ENCODE data around the gene NEBL.

NEBL gene

DNA sequence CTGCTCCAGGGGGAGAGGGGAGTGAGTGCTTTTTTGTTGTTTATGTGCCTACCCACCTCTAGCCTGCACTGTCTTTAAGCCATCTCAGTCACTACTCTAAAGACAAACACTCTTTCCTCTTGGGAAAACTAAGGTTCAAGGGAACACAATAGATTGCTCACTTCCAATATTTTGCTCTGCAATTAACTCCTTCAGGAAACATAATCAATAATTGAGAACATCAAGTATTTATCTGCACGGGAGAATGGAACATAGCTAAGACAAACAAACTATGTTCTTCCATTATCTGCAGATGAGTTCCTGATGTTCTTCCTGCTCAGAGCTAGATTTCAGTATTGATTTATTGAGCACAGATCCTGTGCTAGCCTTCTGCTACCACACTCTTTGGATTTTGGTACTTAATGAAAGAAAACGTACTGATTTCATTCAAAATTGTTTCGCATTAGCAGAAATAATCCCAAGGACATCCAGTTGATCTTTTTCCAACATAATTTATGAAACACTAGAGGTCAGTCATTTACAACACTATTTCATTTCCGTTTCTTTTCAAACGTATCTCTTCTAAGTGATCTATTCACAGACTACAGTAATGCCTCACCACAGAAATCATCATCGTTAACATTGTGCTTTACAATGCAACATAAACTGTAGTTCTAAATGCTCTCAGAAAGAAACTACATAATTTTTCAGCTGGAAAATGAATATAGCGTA lies 8.3 kb downstream of the NEBL start:
- Mint-ChIP-seq H3K27ac (peak overlapping the region; percentile 72), H3K36me3 (ENCODE audit: low read depth) (no peaks in the 10 kb centered on the region), H3K9me3 (no peaks in the 10 kb centered on the region), H3K27me3 (ENCODE audit: low read depth, poor library complexity) (peaks cover 7% of the 10 kb centered on the region), H3K4me1 (peaks cover 41% of the 10 kb centered on the region), H3K4me3 (no peak overlapping the region)
- TF ChIP-seq, protein P1, sequence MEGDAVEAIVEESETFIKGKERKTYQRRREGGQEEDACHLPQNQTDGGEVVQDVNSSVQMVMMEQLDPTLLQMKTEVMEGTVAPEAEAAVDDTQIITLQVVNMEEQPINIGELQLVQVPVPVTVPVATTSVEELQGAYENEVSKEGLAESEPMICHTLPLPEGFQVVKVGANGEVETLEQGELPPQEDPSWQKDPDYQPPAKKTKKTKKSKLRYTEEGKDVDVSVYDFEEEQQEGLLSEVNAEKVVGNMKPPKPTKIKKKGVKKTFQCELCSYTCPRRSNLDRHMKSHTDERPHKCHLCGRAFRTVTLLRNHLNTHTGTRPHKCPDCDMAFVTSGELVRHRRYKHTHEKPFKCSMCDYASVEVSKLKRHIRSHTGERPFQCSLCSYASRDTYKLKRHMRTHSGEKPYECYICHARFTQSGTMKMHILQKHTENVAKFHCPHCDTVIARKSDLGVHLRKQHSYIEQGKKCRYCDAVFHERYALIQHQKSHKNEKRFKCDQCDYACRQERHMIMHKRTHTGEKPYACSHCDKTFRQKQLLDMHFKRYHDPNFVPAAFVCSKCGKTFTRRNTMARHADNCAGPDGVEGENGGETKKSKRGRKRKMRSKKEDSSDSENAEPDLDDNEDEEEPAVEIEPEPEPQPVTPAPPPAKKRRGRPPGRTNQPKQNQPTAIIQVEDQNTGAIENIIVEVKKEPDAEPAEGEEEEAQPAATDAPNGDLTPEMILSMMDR (IDR thresholded peaks at IDR 0.05) = no peak
- DNase-seq = no peak

DNA sequence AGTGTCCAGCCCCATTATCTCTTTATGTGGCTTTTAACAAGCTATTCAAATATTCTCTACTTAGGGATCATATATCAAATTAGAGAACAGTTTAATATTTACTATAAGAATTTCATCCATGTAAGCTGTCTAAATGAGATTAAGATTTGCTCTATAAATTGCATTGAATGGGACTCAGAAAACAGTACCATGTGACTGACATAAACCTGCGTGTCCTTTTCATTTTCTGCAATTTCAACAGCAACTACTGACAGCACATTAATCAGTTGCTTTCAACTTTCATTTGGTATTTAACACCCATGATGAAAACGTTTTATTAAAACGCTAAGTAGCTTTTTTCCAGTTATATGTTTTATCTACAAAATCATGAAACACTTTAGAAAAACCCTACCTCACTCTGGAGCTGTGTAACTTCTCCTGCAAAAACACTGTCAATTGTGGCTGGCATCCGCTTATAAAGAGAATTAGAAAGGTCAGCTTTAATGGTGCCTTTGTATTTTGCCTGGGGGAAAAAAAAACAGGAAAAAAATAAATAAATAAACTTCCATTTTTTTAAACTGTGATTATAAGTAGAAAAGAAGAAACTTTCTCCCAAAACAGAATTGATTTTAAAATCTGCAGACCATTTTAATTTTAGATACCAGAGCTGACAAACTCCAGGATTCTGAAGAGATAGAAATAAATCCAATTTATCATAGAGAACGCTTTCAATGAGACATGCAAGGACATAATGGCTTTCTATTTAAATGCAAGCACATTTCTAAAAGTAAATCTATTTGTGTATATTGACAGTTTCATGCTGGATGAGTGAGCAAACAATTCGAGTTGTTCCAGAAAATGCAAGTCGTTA lies 9.2 kb downstream of the NEBL start:
- Mint-ChIP-seq H3K27me3 (ENCODE audit: low read depth, poor library complexity) (peaks cover 5% of the 10 kb centered on the region), H3K4me1 (peaks cover 41% of the 10 kb centered on the region), H3K9me3 (no peaks in the 10 kb centered on the region), H3K27ac (no peak overlapping the region), H3K4me3 (no peak overlapping the region), H3K36me3 (ENCODE audit: low read depth) (no peaks in the 10 kb centered on the region)
- TF ChIP-seq, protein P1 (IDR thresholded peaks at IDR 0.05) = no peak
- DNase-seq = no peak

DNA sequence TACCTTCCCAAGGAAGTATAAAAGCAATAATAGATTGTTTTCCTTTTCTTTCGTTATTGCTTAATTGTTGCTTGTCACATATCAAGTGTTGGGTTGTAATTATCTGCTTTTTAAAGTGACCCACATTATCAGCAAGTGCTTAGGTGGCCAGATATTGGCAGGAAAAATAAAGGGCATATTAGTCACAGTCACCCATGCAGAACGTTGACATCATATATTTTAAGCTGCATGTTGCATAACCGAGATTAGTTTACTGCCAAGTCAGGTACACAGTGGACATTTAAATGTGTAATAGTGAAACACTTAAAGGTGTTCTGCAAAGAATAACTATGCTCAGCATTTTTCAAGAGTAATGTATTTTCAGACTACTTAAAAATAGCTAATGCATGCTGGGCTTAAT lies 11.4 kb downstream of the NEBL start:
- H3K27ac Mint-ChIP-seq = no peak overlapping the region
- peaks cover 30% of the 10 kb centered on the region for H3K4me1 Mint-ChIP-seq
- TF ChIP-seq, protein P1 (IDR thresholded peaks at IDR 0.05) = no peak

DNA sequence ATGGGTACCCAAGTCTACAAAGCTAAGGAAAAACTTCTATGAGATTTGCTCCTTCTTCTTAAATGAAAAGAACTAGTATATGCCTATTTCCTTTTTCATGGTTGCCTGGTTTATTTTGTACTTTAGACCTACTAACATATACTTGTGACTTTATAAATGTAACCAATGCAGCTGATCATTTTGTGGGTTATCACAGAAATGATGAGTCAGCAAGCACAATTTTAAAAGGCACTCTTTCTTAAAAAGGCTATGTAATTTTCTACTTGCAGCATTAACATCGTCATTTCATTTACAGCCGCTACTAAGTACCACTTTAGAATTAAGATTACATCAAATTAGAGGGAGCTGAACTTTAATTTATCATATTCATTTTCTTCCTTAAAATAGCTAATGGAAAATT lies 13.6 kb downstream of the NEBL start:
- H3K36me3 Mint-ChIP-seq (ENCODE audit: low read depth) = peaks cover 4% of the 10 kb centered on the region
- TF ChIP-seq, protein P1 (IDR thresholded peaks at IDR 0.05) = no peak
- peaks cover 13% of the 10 kb centered on the region for H3K4me1 Mint-ChIP-seq
- no peak overlapping the region for H3K27ac Mint-ChIP-seq
- H3K27me3 Mint-ChIP-seq (ENCODE audit: low read depth, poor library complexity) = peaks cover 6% of the 10 kb centered on the region
- no peak for DNase-seq
- H3K9me3 Mint-ChIP-seq = no peaks in the 10 kb centered on the region
- no peak overlapping the region for H3K4me3 Mint-ChIP-seq

More for the DNA sequence above, 11.4 kb downstream of the NEBL start:
- H3K4me3 Mint-ChIP-seq = no peak overlapping the region
- peaks cover 8% of the 10 kb centered on the region for H3K27me3 Mint-ChIP-seq (ENCODE audit: low read depth, poor library complexity)
- H3K36me3 Mint-ChIP-seq (ENCODE audit: low read depth) = no peaks in the 10 kb centered on the region
- no peaks in the 10 kb centered on the region for H3K9me3 Mint-ChIP-seq
- no peak for DNase-seq

DNA sequence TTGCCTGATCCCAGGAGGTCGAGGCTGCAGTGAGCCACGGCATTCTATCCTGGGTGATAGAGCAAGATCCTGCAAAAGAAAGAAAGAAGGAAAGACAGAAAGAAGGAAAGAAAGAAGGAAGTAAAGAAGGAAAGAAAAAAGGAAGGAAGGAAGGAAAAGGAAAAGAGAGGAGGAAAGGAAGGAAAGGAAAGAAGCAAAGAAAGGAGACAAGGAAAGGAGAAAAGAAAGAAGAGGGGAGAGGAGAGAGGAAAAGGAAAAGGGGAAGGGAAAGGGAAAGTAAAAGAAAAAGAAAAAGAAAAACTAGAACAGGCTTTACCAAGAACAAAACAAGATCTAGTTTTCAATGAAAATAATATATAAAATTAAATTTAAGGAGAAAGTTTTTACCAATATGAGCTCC lies 15.0 kb downstream of the NEBL start:
- TF ChIP-seq, protein P1 (IDR thresholded peaks at IDR 0.05) = no peak
- H3K36me3 Mint-ChIP-seq (ENCODE audit: low read depth) = peaks cover 4% of the 10 kb centered on the region
- H3K27ac Mint-ChIP-seq = no peak overlapping the region
- peaks cover 6% of the 10 kb centered on the region for H3K4me1 Mint-ChIP-seq
- no peak for DNase-seq
- H3K27me3 Mint-ChIP-seq (ENCODE audit: low read depth, poor library complexity) = peaks cover 6% of the 10 kb centered on the region
- H3K4me3 Mint-ChIP-seq = no peak overlapping the region
- peaks cover 4% of the 10 kb centered on the region for H3K9me3 Mint-ChIP-seq

Data from nephron progenitor cell (in vitro differentiated cells).